ENCODE measurements around the gene SLC66A2.

Gene SLC66A2

GRCh38 chr18:79917169-79917852 is 34.1 kb downstream of the SLC66A2 start:
- no peak for DNase-seq (ENCODE audit: low read depth)
- TF ChIP-seq CTCF (IDR thresholded peaks at IDR 0.05; ENCODE audit: control insufficient read depth, extremely low read depth, insufficient read depth) = no peak
- no peak overlapping the region for H3K4me3 ChIP-seq (ENCODE audit: low read depth, low read length)

- TF ChIP-seq CTCF (IDR thresholded peaks at IDR 0.05; ENCODE audit: control insufficient read depth, extremely low read depth, insufficient read depth) = no peak
- DNase-seq (ENCODE audit: low read depth) = no peak
- H3K4me3 ChIP-seq (ENCODE audit: low read depth, low read length) = no peak overlapping the region
Measured at GRCh38 chr18:79916546-79917168, 34.8 kb downstream of the SLC66A2 start.

- TF ChIP-seq CTCF (IDR thresholded peaks at IDR 0.05; ENCODE audit: control insufficient read depth, extremely low read depth, insufficient read depth) = no peak
- no peak for DNase-seq (ENCODE audit: low read depth)
Measured at GRCh38 chr18:79916128-79916494, 35.3 kb downstream of the SLC66A2 start.

GRCh38 chr18:79915161-79916127 is 36.0 kb downstream of the SLC66A2 start:
- no peak for DNase-seq (ENCODE audit: low read depth)
- TF ChIP-seq CTCF (IDR thresholded peaks at IDR 0.05; ENCODE audit: control insufficient read depth, extremely low read depth, insufficient read depth) = no peak
- no peak overlapping the region for H3K4me3 ChIP-seq (ENCODE audit: low read depth, low read length)

More at GRCh38 chr18:79916128-79916494, 35.3 kb downstream of the SLC66A2 start:
- no peak overlapping the region for H3K4me3 ChIP-seq (ENCODE audit: low read depth, low read length)

- no peak for TF ChIP-seq CTCF (IDR thresholded peaks at IDR 0.05; ENCODE audit: control insufficient read depth, extremely low read depth, insufficient read depth)
- no peak overlapping the region for H3K4me3 ChIP-seq (ENCODE audit: low read depth, low read length)
- no peak for DNase-seq (ENCODE audit: low read depth)
Measured at GRCh38 chr18:79914614-79915160, 36.8 kb downstream of the SLC66A2 start.

GRCh38 chr18:79912994-79913831 is 38.2 kb downstream of the SLC66A2 start:
- no peak for DNase-seq (ENCODE audit: low read depth)
- TF ChIP-seq CTCF (IDR thresholded peaks at IDR 0.05; ENCODE audit: control insufficient read depth, extremely low read depth, insufficient read depth) = no peak
- H3K4me3 ChIP-seq (ENCODE audit: low read depth, low read length) = no peak overlapping the region
